Sigmoid colon (tissue), 7 donors: ENCODE data around the gene TTLL11. TPM values are rescaled to one million over a fixed set of nuclear protein-coding genes. Genes with fewer than 3 reads are reported as not detected.

Source experiments
- DNase-seq: peaks from one replicate; pipeline ENCODE4 v3.0.0-alpha.2; 2019
- H3K27ac ChIP-seq, 4 donors: fragments of 200-600 bp; sonication (generic); one replicate each; pipeline ENCODE4 v1.5.1; 2016 to 2019; ENCODE audit warnings: mild to moderate bottlenecking in 1 of 4
- H3K27me3 ChIP-seq, 3 donors: fragments of 200-600 bp; sonication (generic); one replicate each; pipeline ENCODE4 v1.5.1; 2019; ENCODE audit warnings: mild to moderate bottlenecking in 1 of 3
- H3K36me3 ChIP-seq, 4 donors: fragments of 200-600 bp; sonication (generic); one replicate each; pipeline ENCODE4 v1.5.1; 2016 to 2019
- H3K4me1 ChIP-seq, 4 donors: fragments of 200-600 bp; sonication (generic); one replicate each; pipeline ENCODE4 v1.5.1; 2017 to 2019
- H3K4me3 ChIP-seq, 4 donors: fragments of 200-600 bp; sonication (generic); one replicate each; pipeline ENCODE4 v1.5.1; 2017 to 2019; ENCODE audit warnings: mild to moderate bottlenecking in 2 of 4, moderate library complexity in 1 of 4
- H3K9me3 ChIP-seq, 4 donors: fragments of 200-600 bp in 3 of 4; sonication (generic) in 3 of 4; one replicate each; pipeline versions ENCODE4 v1.5.1 to v1.6.1; 2013 to 2019
- EP300 ChIP-seq, 4 donors: sonication (generic); formaldehyde crosslinking; IDR thresholded peaks; one replicate each; pipeline ENCODE4 v1.6.1; 2017; ENCODE audit warnings: antibody characterized with exemption in 4 of 4
- POLR2A ChIP-seq, 2 donors: fragments of 450-650 bp; IDR thresholded peaks; one replicate each; pipeline ENCODE4 v1.6.1; 2016; ENCODE audit warnings: antibody characterized with exemption in 2 of 2, mild to moderate bottlenecking in 2 of 2, moderate library complexity in 2 of 2
- POLR2AphosphoS5 ChIP-seq, 4 donors: sonication (generic); formaldehyde crosslinking; IDR thresholded peaks; one replicate each; pipeline ENCODE4 v1.6.1; 2017; ENCODE audit warnings: antibody characterized with exemption in 4 of 4
- WGBS, 2 donors: extraction: QIAGEN DNeasy Blood & Tissue Kit; methylation state at CpG; one replicate each; pipeline ENCODE4 v1.1.7; 2013; 5-methylcytosine and 5-hydroxymethylcytosine counted together
- intact Hi-C: fragments of 100-400 bp; cut with DNase I; formaldehyde crosslinking; loops from one replicate; pipeline ENCODE4 v1.15.1; 2023
- polyA plus RNA-seq, 3 donors: library from polyadenylated mRNA; stranded (reverse); fragments of 200-250 nt; gene quantifications; one replicate each; pipeline ENCODE4 v1.2.3, GENCODE V29; 2013
- total RNA-seq, 4 donors: library from RNA; depleted of rRNA; stranded (reverse); fragments of >200 nt; gene quantifications; one replicate each; pipeline ENCODE4 v1.1.0, GENCODE V29; 2016
- TF ChIP-seq, protein P1 (sequence below), 4 experiments: fragments of 450-650 bp in 3 of 4; fragments of 200-600 bp in 1 of 4; IDR thresholded peaks; one replicate each; pipeline ENCODE4 v1.5.1; 2016 to 2019; ENCODE audit warnings: antibody characterized with exemption in 4 of 4, mild to moderate bottlenecking in 3 of 4, moderate library complexity in 2 of 4
- donor health status: healthy with polysubstance abuse.
- donor health status: Bipolar disorder and iron deficiency.
- donor health status: healthy.

Gene TTLL11
- total and polyA plus RNA-seq, 7 donors = 4.2 to 40.7 (median 27.6) TPM

DNA sequence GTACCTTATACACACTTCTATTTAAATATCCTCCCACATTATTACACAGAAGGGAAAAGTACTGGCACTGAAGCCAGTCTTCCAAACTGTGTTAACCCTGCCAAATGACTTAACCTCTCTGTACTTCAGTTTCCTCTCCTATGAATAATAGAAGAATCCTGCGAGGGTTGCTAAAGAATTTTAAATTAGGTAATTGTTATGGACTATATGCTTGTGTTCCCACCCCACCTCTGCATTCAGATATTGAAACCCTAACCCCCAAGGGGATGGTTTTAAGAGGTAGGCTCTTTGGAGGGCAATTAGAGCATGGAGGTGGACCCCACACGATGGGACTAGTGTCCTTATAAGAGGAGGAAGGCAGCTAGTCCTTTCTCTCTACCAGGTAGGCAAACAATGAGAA lies 72.7 kb downstream of the TTLL11 start:
- DNase-seq = no peak
- WGBS, 2 donors = 72 to 86% methylated on average over 2 of the region's 2 CpGs
- no peak overlapping the region for H3K4me3 ChIP-seq
- intact Hi-C loops = no loop called here
- H3K27ac ChIP-seq = no peak overlapping the region
- no peaks in the 10 kb centered on the region for H3K27me3 ChIP-seq
- H3K4me1 ChIP-seq = peaks cover 0 to 24% (median 10%) of the 10 kb centered on the region in 4 donors
- H3K9me3 ChIP-seq = no peaks in the 10 kb centered on the region
- TF ChIP-seq POLR2AphosphoS5 (IDR thresholded peaks at IDR 0.05) (no peak), POLR2A (IDR thresholded peaks at IDR 0.05) (no peak), EP300 (IDR thresholded peaks at IDR 0.05) (no peak)
- TF ChIP-seq, protein P1, sequence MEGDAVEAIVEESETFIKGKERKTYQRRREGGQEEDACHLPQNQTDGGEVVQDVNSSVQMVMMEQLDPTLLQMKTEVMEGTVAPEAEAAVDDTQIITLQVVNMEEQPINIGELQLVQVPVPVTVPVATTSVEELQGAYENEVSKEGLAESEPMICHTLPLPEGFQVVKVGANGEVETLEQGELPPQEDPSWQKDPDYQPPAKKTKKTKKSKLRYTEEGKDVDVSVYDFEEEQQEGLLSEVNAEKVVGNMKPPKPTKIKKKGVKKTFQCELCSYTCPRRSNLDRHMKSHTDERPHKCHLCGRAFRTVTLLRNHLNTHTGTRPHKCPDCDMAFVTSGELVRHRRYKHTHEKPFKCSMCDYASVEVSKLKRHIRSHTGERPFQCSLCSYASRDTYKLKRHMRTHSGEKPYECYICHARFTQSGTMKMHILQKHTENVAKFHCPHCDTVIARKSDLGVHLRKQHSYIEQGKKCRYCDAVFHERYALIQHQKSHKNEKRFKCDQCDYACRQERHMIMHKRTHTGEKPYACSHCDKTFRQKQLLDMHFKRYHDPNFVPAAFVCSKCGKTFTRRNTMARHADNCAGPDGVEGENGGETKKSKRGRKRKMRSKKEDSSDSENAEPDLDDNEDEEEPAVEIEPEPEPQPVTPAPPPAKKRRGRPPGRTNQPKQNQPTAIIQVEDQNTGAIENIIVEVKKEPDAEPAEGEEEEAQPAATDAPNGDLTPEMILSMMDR (IDR thresholded peaks at IDR 0.05) = no peak
- peaks cover 0 to 7% (median 2%) of the 10 kb centered on the region in 4 donors for H3K36me3 ChIP-seq

GRCh38 chr9:122016744-122017143 lies 76.4 kb downstream of the TTLL11 start:
- Histone ChIP-seq H3K27me3 (no peaks in the 10 kb centered on the region), H3K9me3 (no peaks in the 10 kb centered on the region), H3K27ac (no peak overlapping the region), H3K36me3 (no peaks in the 10 kb centered on the region), H3K4me3 (no peak overlapping the region), H3K4me1 (peaks cover 0 to 28% (median 16%) of the 10 kb centered on the region in 4 donors)
- intact Hi-C loops = no loop called here
- DNase-seq = no peak
- TF ChIP-seq EP300 (IDR thresholded peaks at IDR 0.05) = no peak
- TF ChIP-seq POLR2AphosphoS5 (IDR thresholded peaks at IDR 0.05) = no peak
- TF ChIP-seq POLR2A (IDR thresholded peaks at IDR 0.05) = no peak
- TF ChIP-seq, protein P1 (IDR thresholded peaks at IDR 0.05) = no peak
- 53 to 66% methylated on average over 6 of the region's 6 CpGs for WGBS, 2 donors

- no peak for TF ChIP-seq POLR2A (IDR thresholded peaks at IDR 0.05)
- no peaks in the 10 kb centered on the region for H3K9me3 ChIP-seq
- no peak for DNase-seq
- no peak overlapping the region for H3K4me3 ChIP-seq
- intact Hi-C loops = no loop called here
- H3K27me3 ChIP-seq = no peaks in the 10 kb centered on the region
- H3K4me1 ChIP-seq = peaks cover 0 to 28% (median 16%) of the 10 kb centered on the region in 4 donors
- H3K27ac ChIP-seq = no peak overlapping the region
- H3K36me3 ChIP-seq = no peaks in the 10 kb centered on the region
- 72 to 80% methylated on average over 7 of the region's 7 CpGs for WGBS, 2 donors
Measured at GRCh38 chr9:122016309-122016708, 76.8 kb downstream of the TTLL11 start.

DNA sequence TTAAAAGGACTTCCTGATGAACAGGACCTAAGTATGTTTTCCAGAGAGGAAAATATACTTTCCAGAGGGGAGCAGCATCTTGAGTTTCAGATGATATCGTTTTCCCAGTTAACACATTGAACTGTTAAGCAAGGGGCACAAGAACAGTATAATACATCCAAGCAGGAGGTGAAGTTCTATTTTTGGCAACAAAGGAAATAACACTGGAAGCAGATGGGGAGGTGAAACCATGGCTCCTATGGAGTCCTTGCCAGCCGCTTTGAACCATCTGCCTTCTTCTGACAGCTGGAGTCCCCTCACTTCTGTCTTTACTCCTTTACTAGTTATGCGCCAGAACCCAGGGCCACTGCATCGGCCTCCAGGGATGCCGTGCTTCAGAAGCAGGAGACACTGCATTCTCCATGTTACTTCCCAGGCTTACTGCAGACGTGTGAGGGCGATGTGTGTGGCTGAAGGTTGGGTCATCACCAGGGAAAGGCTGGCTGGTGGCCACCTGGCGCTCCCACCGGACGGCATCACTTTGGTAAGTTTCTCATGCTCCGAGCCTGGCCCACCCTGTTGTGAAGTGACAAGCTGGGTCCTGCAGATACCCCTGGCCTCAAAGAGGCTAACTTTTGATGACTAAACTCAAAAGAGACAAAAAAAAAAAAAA lies 77.8 kb downstream of the TTLL11 start:
- 86 to 92% methylated on average over 11 of the region's 11 CpGs for WGBS, 2 donors
- TF ChIP-seq, protein P1 (IDR thresholded peaks at IDR 0.05) = no peak
- TF ChIP-seq POLR2AphosphoS5 (IDR thresholded peaks at IDR 0.05) (no peak), EP300 (IDR thresholded peaks at IDR 0.05) (no peak)
- H3K27me3 ChIP-seq = no peaks in the 10 kb centered on the region
- H3K27ac ChIP-seq = no peak overlapping the region
- H3K4me1 ChIP-seq = peaks cover 0 to 21% (median 14%) of the 10 kb centered on the region in 4 donors
- no peak for DNase-seq
- intact Hi-C loops = no loop called here
- H3K9me3 ChIP-seq = no peaks in the 10 kb centered on the region
- no peaks in the 10 kb centered on the region for H3K36me3 ChIP-seq
- no peak overlapping the region for H3K4me3 ChIP-seq

- intact Hi-C loops = no loop called here
- H3K27me3 ChIP-seq = no peaks in the 10 kb centered on the region
Measured at GRCh38 chr9:122011818-122012498, 81.2 kb downstream of the TTLL11 start.

More at GRCh38 chr9:122011818-122012498, 81.2 kb downstream of the TTLL11 start:
- H3K4me1 ChIP-seq = peaks cover 0 to 18% (median 13%) of the 10 kb centered on the region in 4 donors
- WGBS, 2 donors = 91 to 93% methylated on average over 4 of the region's 4 CpGs
- H3K27ac ChIP-seq = no peak overlapping the region
- DNase-seq = no peak
- no peaks in the 10 kb centered on the region for H3K9me3 ChIP-seq
- no peak overlapping the region for H3K4me3 ChIP-seq
- H3K36me3 ChIP-seq = no peaks in the 10 kb centered on the region
- TF ChIP-seq EP300 (IDR thresholded peaks at IDR 0.05) (no peak), POLR2A (IDR thresholded peaks at IDR 0.05) (no peak), POLR2AphosphoS5 (IDR thresholded peaks at IDR 0.05) (no peak)
- TF ChIP-seq, protein P1 (IDR thresholded peaks at IDR 0.05) = no peak
